DND-41 (cell line): ENCODE results near the gene SLC10A7.

Experiments used
- EZH2 ChIP-seq: IDR thresholded peaks from 3 replicates; pipeline ENCODE4 v1.6.1; 2012; ENCODE audit warnings: borderline replicate concordance, low read depth, mild to moderate bottlenecking, moderate library complexity, low read length, inconsistent platforms; ENCODE audit not compliant: severe bottlenecking
- TF ChIP-seq, protein P1 (sequence below): IDR thresholded peaks from 2 replicates; pipeline ENCODE4 v1.5.1; 2012; ENCODE audit warnings: borderline replicate concordance, low read length, moderate library complexity, mild to moderate bottlenecking; ENCODE audit not compliant: poor library complexity, severe bottlenecking; ENCODE audit errors: extremely low read depth

DNA sequence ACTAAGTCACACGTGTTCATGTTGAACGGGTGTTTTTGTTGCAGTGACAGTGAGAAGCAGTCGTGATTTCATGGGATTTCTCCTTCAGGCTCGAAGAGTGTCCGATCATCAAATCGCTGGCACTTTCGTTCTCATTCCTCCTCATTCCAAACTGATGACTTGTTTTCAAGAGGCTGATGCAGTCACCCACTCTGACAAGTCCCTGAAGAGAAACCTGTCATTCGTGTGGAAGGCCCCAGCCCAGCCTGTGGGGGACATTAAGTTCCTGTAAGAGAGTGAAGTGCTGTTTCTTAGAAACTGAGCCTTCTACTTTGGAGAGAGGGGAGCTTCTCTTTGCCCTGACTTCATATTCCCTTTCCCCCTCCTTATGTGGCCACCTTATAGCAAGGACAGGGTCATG, 299.4 kb downstream of the SLC10A7 start:
- TF ChIP-seq, protein P1, sequence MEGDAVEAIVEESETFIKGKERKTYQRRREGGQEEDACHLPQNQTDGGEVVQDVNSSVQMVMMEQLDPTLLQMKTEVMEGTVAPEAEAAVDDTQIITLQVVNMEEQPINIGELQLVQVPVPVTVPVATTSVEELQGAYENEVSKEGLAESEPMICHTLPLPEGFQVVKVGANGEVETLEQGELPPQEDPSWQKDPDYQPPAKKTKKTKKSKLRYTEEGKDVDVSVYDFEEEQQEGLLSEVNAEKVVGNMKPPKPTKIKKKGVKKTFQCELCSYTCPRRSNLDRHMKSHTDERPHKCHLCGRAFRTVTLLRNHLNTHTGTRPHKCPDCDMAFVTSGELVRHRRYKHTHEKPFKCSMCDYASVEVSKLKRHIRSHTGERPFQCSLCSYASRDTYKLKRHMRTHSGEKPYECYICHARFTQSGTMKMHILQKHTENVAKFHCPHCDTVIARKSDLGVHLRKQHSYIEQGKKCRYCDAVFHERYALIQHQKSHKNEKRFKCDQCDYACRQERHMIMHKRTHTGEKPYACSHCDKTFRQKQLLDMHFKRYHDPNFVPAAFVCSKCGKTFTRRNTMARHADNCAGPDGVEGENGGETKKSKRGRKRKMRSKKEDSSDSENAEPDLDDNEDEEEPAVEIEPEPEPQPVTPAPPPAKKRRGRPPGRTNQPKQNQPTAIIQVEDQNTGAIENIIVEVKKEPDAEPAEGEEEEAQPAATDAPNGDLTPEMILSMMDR, result no peak
- TF ChIP-seq EZH2, result no peak
